ENCODE results near the gene JAK2. TPM values are rescaled to one million over a fixed set of nuclear protein-coding genes. Genes with fewer than 3 reads are reported as not detected.

The JAK2 gene
- total and polyA plus RNA-seq, 9 of the 15 experiments (the other 6 are each of a cell fraction or from before 2014, with no cell fraction given), result 4.7 to 23.4 (median 15.3) TPM

DNA sequence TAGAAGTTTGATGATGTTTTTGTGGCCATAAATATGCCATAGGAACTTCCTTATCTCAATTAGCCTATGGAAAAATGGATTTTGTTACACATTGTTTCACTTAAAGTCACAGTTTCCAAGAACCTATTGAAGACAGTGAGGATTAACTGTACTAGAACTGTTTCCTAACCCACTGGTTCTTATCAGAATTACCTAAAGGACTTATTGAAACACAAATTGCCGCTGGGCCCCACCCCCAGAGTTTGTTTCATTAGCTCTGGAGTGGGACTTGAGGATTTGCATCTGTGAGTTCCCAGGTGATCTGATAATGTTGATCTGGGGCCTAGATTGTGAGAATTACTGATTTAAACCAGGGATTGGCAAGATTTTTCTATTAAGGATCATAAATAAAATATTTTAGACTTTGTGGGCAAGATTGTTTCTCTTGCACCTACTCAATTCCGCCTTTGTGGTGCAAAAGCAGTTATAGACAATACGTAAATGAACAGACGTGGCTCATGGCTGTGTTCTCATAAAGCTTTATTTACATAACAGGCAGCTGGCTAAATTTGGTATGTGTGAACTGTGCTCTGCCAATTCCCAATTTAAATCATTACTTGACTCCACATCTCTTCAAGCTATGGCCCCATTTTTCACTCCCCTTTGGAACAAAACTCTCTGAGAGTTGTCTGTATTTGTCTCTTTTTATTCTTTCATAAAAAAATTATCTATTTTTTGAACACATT lies 9.3 kb downstream of the JAK2 start (continued):
- TF ChIP-seq, protein P1, sequence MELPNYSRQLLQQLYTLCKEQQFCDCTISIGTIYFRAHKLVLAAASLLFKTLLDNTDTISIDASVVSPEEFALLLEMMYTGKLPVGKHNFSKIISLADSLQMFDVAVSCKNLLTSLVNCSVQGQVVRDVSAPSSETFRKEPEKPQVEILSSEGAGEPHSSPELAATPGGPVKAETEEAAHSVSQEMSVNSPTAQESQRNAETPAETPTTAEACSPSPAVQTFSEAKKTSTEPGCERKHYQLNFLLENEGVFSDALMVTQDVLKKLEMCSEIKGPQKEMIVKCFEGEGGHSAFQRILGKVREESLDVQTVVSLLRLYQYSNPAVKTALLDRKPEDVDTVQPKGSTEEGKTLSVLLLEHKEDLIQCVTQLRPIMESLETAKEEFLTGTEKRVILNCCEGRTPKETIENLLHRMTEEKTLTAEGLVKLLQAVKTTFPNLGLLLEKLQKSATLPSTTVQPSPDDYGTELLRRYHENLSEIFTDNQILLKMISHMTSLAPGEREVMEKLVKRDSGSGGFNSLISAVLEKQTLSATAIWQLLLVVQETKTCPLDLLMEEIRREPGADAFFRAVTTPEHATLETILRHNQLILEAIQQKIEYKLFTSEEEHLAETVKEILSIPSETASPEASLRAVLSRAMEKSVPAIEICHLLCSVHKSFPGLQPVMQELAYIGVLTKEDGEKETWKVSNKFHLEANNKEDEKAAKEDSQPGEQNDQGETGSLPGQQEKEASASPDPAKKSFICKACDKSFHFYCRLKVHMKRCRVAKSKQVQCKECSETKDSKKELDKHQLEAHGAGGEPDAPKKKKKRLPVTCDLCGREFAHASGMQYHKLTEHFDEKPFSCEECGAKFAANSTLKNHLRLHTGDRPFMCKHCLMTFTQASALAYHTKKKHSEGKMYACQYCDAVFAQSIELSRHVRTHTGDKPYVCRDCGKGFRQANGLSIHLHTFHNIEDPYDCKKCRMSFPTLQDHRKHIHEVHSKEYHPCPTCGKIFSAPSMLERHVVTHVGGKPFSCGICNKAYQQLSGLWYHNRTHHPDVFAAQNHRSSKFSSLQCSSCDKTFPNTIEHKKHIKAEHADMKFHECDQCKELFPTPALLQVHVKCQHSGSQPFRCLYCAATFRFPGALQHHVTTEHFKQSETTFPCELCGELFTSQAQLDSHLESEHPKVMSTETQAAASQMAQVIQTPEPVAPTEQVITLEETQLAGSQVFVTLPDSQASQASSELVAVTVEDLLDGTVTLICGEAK (IDR thresholded peaks at IDR 0.05), result 0 out of 2 replicates have a peak, but pooled peaks have one; percentile 42
- TF ChIP-seq, protein P1 (CRISPR knock-in tag; IDR thresholded peaks at IDR 0.05), result no peak
- TF ChIP-seq MEIS2 (IDR thresholded peaks at IDR 0.05; ENCODE audit: partially characterized antibody), result peak; percentile 10
